ENCODE results near the gene OBSL1.

OBSL1 gene

GRCh38 chr2:219540784-219541504 is 30.4 kb downstream of the OBSL1 start:
- Histone ChIP-seq H3K27ac (ENCODE audit: low read length) (no peak overlapping the region), H3K9me3 (ENCODE audit: control insufficient read depth, insufficient read depth, low read length) (no peaks in the 10 kb centered on the region), H3K36me3 (ENCODE audit: control insufficient read depth, insufficient read depth, low read length) (peaks cover 15% of the 10 kb centered on the region), H3K4me1 (ENCODE audit: control insufficient read depth, insufficient read depth, low read length) (peaks cover 11% of the 10 kb centered on the region; the same call in 1 of the 2 replicates), H3K4me3 (ENCODE audit: low read length) (no peak overlapping the region), H3K27me3 (ENCODE audit: control insufficient read depth, insufficient read depth, low read length) (no peaks in the 10 kb centered on the region)
- no peak for DNase-seq (ENCODE audit: low read depth, low spot score)
- no CpG with 5 or more reads among the region's 12 CpGs for WGBS (ENCODE audit: insufficient coverage, insufficient read length)

- H3K9me3 ChIP-seq (ENCODE audit: control insufficient read depth, insufficient read depth, low read length), result no peaks in the 10 kb centered on the region
- no peak overlapping the region for H3K27ac ChIP-seq (ENCODE audit: low read length)
- no peak for DNase-seq (ENCODE audit: low read depth, low spot score)
- peaks cover 11% of the 10 kb centered on the region; the same call in 1 of the 2 replicates for H3K4me1 ChIP-seq (ENCODE audit: control insufficient read depth, insufficient read depth, low read length)
- peaks cover 15% of the 10 kb centered on the region for H3K36me3 ChIP-seq (ENCODE audit: control insufficient read depth, insufficient read depth, low read length)
- H3K4me3 ChIP-seq (ENCODE audit: low read length), result no peak overlapping the region
- H3K27me3 ChIP-seq (ENCODE audit: control insufficient read depth, insufficient read depth, low read length), result no peaks in the 10 kb centered on the region
- no CpG with 5 or more reads among the region's 46 CpGs for WGBS (ENCODE audit: insufficient coverage, insufficient read length)
Measured at GRCh38 chr2:219539926-219540678, 31.2 kb downstream of the OBSL1 start.

GRCh38 chr2:219538956-219539788 is 32.2 kb downstream of the OBSL1 start:
- Histone ChIP-seq H3K36me3 (ENCODE audit: control insufficient read depth, insufficient read depth, low read length) (peaks cover 15% of the 10 kb centered on the region), H3K4me1 (ENCODE audit: control insufficient read depth, insufficient read depth, low read length) (peaks cover 9% of the 10 kb centered on the region; the same call in 1 of the 2 replicates), H3K9me3 (ENCODE audit: control insufficient read depth, insufficient read depth, low read length) (no peaks in the 10 kb centered on the region), H3K27ac (ENCODE audit: low read length) (no peak overlapping the region), H3K27me3 (ENCODE audit: control insufficient read depth, insufficient read depth, low read length) (no peaks in the 10 kb centered on the region), H3K4me3 (ENCODE audit: low read length) (no peak overlapping the region)
- no CpG with 5 or more reads among the region's 32 CpGs for WGBS (ENCODE audit: insufficient coverage, insufficient read length)
- DNase-seq (ENCODE audit: low read depth, low spot score), result no peak

- Histone ChIP-seq H3K9me3 (ENCODE audit: control insufficient read depth, insufficient read depth, low read length) (no peaks in the 10 kb centered on the region), H3K27ac (ENCODE audit: low read length) (no peak overlapping the region), H3K4me1 (ENCODE audit: control insufficient read depth, insufficient read depth, low read length) (peaks cover 9% of the 10 kb centered on the region; the same call in 1 of the 2 replicates), H3K27me3 (ENCODE audit: control insufficient read depth, insufficient read depth, low read length) (no peaks in the 10 kb centered on the region), H3K4me3 (ENCODE audit: low read length) (no peak overlapping the region), H3K36me3 (ENCODE audit: control insufficient read depth, insufficient read depth, low read length) (peaks cover 15% of the 10 kb centered on the region)
- DNase-seq (ENCODE audit: low read depth, low spot score), result no peak
- no CpG with 5 or more reads among the region's 6 CpGs for whole genome bisulfite sequencing (ENCODE audit: insufficient coverage, insufficient read length)
Measured at GRCh38 chr2:219538504-219538951, 32.8 kb downstream of the OBSL1 start.

DNA sequence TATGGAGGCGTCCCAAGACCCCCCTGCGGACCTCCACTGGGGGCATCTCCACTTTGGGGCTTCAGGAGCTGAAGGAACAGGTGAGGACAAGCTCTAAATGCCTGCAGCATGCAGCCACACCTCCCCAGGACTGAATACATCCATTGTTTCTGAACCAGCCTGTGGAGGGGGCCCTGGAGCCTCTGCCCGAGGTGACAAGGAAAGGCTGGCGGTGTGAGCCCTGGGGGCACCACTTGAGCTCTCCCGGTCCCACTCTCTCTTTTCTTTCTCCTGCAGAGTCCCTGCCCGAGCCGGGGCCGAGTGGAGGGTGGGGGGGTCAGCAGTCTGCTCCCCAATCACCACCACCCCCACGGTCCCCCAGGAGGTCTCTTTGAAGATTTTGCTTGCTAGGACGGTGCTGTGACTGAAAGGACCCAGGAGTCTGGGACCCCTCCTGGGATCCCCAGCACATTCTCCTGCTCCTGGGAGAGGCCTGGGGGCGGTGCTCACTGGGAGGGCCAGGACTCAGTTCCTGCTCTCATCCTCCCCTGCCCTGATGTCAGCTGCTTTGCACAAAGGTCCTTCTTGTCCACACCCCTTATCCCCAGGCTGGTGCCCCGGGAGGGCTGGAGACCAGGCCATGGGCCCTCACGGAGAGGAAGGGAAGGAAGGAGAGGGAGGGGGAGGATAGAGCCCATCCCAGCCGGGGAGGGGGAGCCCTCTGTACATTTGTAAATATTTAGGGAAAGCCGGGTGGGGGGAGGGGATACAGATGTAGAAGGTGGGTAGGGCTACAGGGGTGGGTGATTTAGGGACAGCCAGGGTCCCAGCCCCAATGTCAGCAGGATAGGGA is 33.5 kb downstream of the OBSL1 start:
- Histone ChIP-seq H3K9me3 (ENCODE audit: control insufficient read depth, insufficient read depth, low read length) (no peaks in the 10 kb centered on the region), H3K27ac (ENCODE audit: low read length) (no peak overlapping the region), H3K4me1 (ENCODE audit: control insufficient read depth, insufficient read depth, low read length) (peaks cover 9% of the 10 kb centered on the region; the same call in 1 of the 2 replicates), H3K27me3 (ENCODE audit: control insufficient read depth, insufficient read depth, low read length) (no peaks in the 10 kb centered on the region), H3K36me3 (ENCODE audit: control insufficient read depth, insufficient read depth, low read length) (peaks cover 15% of the 10 kb centered on the region), H3K4me3 (ENCODE audit: low read length) (no peak overlapping the region)
- WGBS (ENCODE audit: insufficient coverage, insufficient read length), result no CpG with 5 or more reads among the region's 15 CpGs
- no peak for DNase-seq (ENCODE audit: low read depth, low spot score)

GRCh38 chr2:219536967-219537366 is 34.4 kb downstream of the OBSL1 start:
- Histone ChIP-seq H3K4me1 (ENCODE audit: control insufficient read depth, insufficient read depth, low read length) (peaks cover 9% of the 10 kb centered on the region; the same call in 1 of the 2 replicates), H3K4me3 (ENCODE audit: low read length) (no peak overlapping the region), H3K27ac (ENCODE audit: low read length) (no peak overlapping the region), H3K9me3 (ENCODE audit: control insufficient read depth, insufficient read depth, low read length) (no peaks in the 10 kb centered on the region), H3K36me3 (ENCODE audit: control insufficient read depth, insufficient read depth, low read length) (peaks cover 15% of the 10 kb centered on the region), H3K27me3 (ENCODE audit: control insufficient read depth, insufficient read depth, low read length) (no peaks in the 10 kb centered on the region)
- no peak for DNase-seq (ENCODE audit: low read depth, low spot score)
- WGBS (ENCODE audit: insufficient coverage, insufficient read length), result no CpG with 5 or more reads among the region's 9 CpGs

- Histone ChIP-seq H3K4me1 (ENCODE audit: control insufficient read depth, insufficient read depth, low read length) (peaks cover 8% of the 10 kb centered on the region; the same call in 1 of the 2 replicates), H3K27ac (ENCODE audit: low read length) (no peak overlapping the region), H3K4me3 (ENCODE audit: low read length) (no peak overlapping the region), H3K27me3 (ENCODE audit: control insufficient read depth, insufficient read depth, low read length) (no peaks in the 10 kb centered on the region), H3K9me3 (ENCODE audit: control insufficient read depth, insufficient read depth, low read length) (no peaks in the 10 kb centered on the region), H3K36me3 (ENCODE audit: control insufficient read depth, insufficient read depth, low read length) (peaks cover 15% of the 10 kb centered on the region)
- DNase-seq (ENCODE audit: low read depth, low spot score), result no peak
- no CpG with 5 or more reads among the region's 16 CpGs for WGBS (ENCODE audit: insufficient coverage, insufficient read length)
Measured at GRCh38 chr2:219536425-219536824, 34.9 kb downstream of the OBSL1 start.

- DNase-seq (ENCODE audit: low read depth, low spot score), result no peak
- H3K9me3 ChIP-seq (ENCODE audit: control insufficient read depth, insufficient read depth, low read length), result no peaks in the 10 kb centered on the region
- H3K27me3 ChIP-seq (ENCODE audit: control insufficient read depth, insufficient read depth, low read length), result peaks cover 3% of the 10 kb centered on the region; the same call in 1 of the 2 replicates
- no peak overlapping the region for H3K27ac ChIP-seq (ENCODE audit: low read length)
- peaks cover 11% of the 10 kb centered on the region; the same call in 1 of the 2 replicates for H3K4me1 ChIP-seq (ENCODE audit: control insufficient read depth, insufficient read depth, low read length)
- no CpG with 5 or more reads among the region's 6 CpGs for WGBS (ENCODE audit: insufficient coverage, insufficient read length)
- no peak overlapping the region for H3K4me3 ChIP-seq (ENCODE audit: low read length)
- H3K36me3 ChIP-seq (ENCODE audit: control insufficient read depth, insufficient read depth, low read length), result peaks cover under 1% of the 10 kb centered on the region; the same call in 1 of the 2 replicates
Measured at GRCh38 chr2:219533930-219534661, 37.2 kb downstream of the OBSL1 start.

DNA sequence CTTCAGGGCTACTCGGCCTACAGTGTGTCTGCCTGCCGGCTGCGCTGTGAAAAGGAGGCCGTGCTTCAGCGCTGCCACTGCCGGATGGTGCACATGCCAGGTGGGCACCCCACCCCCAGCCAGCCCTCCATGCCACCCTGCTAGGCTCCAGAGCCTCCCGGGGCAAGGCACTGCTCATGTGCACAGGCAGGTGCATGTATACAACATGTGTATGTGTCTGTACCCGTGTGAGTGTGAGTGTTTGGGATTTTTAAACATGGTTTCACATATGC is 39.0 kb downstream of the OBSL1 start:
- no CpG with 5 or more reads among the region's 8 CpGs for WGBS (ENCODE audit: insufficient coverage, insufficient read length)
- peaks cover 3% of the 10 kb centered on the region; the same call in 1 of the 2 replicates for H3K27me3 ChIP-seq (ENCODE audit: control insufficient read depth, insufficient read depth, low read length)

More for the DNA sequence above, 39.0 kb downstream of the OBSL1 start:
- Histone ChIP-seq H3K27ac (ENCODE audit: low read length) (no peak overlapping the region), H3K36me3 (ENCODE audit: control insufficient read depth, insufficient read depth, low read length) (no peaks in the 10 kb centered on the region), H3K4me3 (ENCODE audit: low read length) (no peak overlapping the region), H3K4me1 (ENCODE audit: control insufficient read depth, insufficient read depth, low read length) (peaks cover 4% of the 10 kb centered on the region; the same call in 1 of the 2 replicates), H3K9me3 (ENCODE audit: control insufficient read depth, insufficient read depth, low read length) (no peaks in the 10 kb centered on the region)
- no peak for DNase-seq (ENCODE audit: low read depth, low spot score)
